HepG2 (cell line): ENCODE results near the gene CMTM1. TPM values are rescaled to one million over a fixed set of nuclear protein-coding genes. Genes with fewer than 3 reads are reported as not detected.
"Not testable (repeated sequence)": the region's sequence is repeated elsewhere in the genome, so short reads cannot be mapped to it uniquely, and the experiment has no call there.

Experiments used
- ATAC-seq: fragments of 200-7000 bp; cut with Tn5 transposase; 3 replicates; pipeline ENCODE4 v1.9.1; 2020; ENCODE audit warnings: mild to moderate bottlenecking, moderate library complexity
- BruUV-seq: library from RNA; stranded (reverse); fragments of 400-500 nt; replicated peaks from 2 replicates; lab custom pipeline; 2021; lab: Mats Ljungman, UMichigan
- CTCF ChIA-PET: fragments of 300-600 bp; formaldehyde crosslinking; extraction: SDS; loops from one replicate; lab custom pipeline; 2021; ENCODE audit warnings: low total read pairs, inconsistent platforms, low intra/inter-chr PET ratio; lab: Yijun Ruan, JAX
- POLR2A ChIA-PET: fragments of 350-600 bp; sonication (Branson Sonifier 250); formaldehyde crosslinking; loops from one replicate; lab custom pipeline; 2020; ENCODE audit warnings: antibody characterized with exemption, inconsistent platforms; lab: Yijun Ruan, JAX
- DNase-seq: peaks from one replicate; pipeline ENCODE4 v3.0.0-alpha.2; 2015; ENCODE audit warnings: low spot score
- FAIRE-seq: peaks from 3 replicates; lab custom pipeline; 2011; peaks lifted over from hg19 to GRCh38; lab: Jason Lieb, UNC
- H2AFZ ChIP-seq: one replicate; pipeline ENCODE4 v1.6.1; 2011; ENCODE audit warnings: low read length, inconsistent platforms
- H3K27ac ChIP-seq: fragments of 300-600 bp; 3 replicates; pipeline ENCODE4 v1.8.0; 2011; ENCODE audit warnings: mixed run types, mild to moderate bottlenecking, mixed read lengths, low read length, inconsistent platforms; ENCODE audit not compliant: insufficient read depth; ENCODE audit errors: extremely low read length
- H3K27me3 ChIP-seq, 2 experiments: fragments of 200-600 bp in 1 of 2; 2 replicates in 1 of 2; 3 replicates in 1 of 2; pipeline versions ENCODE4 v1.6.0 to v1.8.0; 2011; ENCODE audit warnings: low read length in 2 of 2, mild to moderate bottlenecking in 2 of 2, moderate library complexity in 2 of 2, inconsistent platforms in 1 of 2; ENCODE audit not compliant: insufficient read depth in 2 of 2, control insufficient read depth in 1 of 2
- H3K36me3 ChIP-seq, 2 experiments: fragments of 200-600 bp in 1 of 2; replicated peaks in 1 of 2; 2 replicates in 1 of 2; 3 replicates in 1 of 2; pipeline versions ENCODE4 v1.5.1 to v1.8.0; 2011; ENCODE audit warnings: low read length in 2 of 2, inconsistent platforms in 1 of 2; ENCODE audit not compliant: insufficient read depth in 2 of 2, control insufficient read depth in 1 of 2
- H3K4me1 ChIP-seq: 2 replicates; pipeline ENCODE4 v1.5.1; 2012; ENCODE audit warnings: low read length, inconsistent platforms; ENCODE audit not compliant: insufficient read depth
- H3K4me2 ChIP-seq: 2 replicates; pipeline ENCODE4 v1.6.0; 2011; ENCODE audit warnings: low read depth, low read length, inconsistent platforms
- H3K4me3 ChIP-seq, 3 experiments: fragments of 200-600 bp in 1 of 3; sonication (generic), shearing (Covaris generic) in 1 of 3; replicated peaks in 1 of 3; 2 replicates each; pipeline ENCODE4 v1.5.1; 2011 to 2016; ENCODE audit warnings: low read length in 3 of 3, inconsistent platforms in 2 of 3, low read depth in 2 of 3, mild to moderate bottlenecking in 2 of 3, control low read depth in 1 of 3, mixed read lengths in 1 of 3; ENCODE audit not compliant: insufficient read depth in 1 of 3
- H3K79me2 ChIP-seq: one replicate; pipeline ENCODE4 v1.6.1; 2011; ENCODE audit warnings: low read length, inconsistent platforms; ENCODE audit not compliant: insufficient read depth
- H3K9ac ChIP-seq: 2 replicates; pipeline ENCODE4 v1.6.0; 2011; ENCODE audit warnings: mild to moderate bottlenecking, low read depth, low read length, inconsistent platforms; ENCODE audit not compliant: insufficient read depth
- H3K9me3 ChIP-seq: 2 replicates; pipeline ENCODE4 v1.5.1; 2012; ENCODE audit warnings: mild to moderate bottlenecking, low read length
- H4K20me1 ChIP-seq: 2 replicates; pipeline ENCODE4 v1.6.0; 2011; ENCODE audit warnings: inconsistent platforms, mild to moderate bottlenecking, low read length, moderate library complexity; ENCODE audit not compliant: insufficient read depth
- DMAP1 ChIP-seq: IDR thresholded peaks from 2 replicates; pipeline ENCODE4 v1.6.1; 2016
- MEF2D ChIP-seq: sonication (generic); formaldehyde crosslinking; IDR thresholded peaks from 2 replicates; pipeline ENCODE4 v1.5.1; 2020; ENCODE audit warnings: mild to moderate bottlenecking, missing genetic modification reagents
- NCOR1 ChIP-seq: fragments of 200-600 bp; sonication (generic); IDR thresholded peaks from 2 replicates; pipeline ENCODE4 v1.7.0; 2017; ENCODE audit warnings: antibody characterized with exemption, low read length, borderline replicate concordance
- RBFOX2 ChIP-seq: fragments of 200-400 bp; formaldehyde crosslinking; IDR thresholded peaks from 2 replicates; pipeline ENCODE4 v1.6.1; 2017; ENCODE audit warnings: low read depth, mild to moderate bottlenecking, low read length
- WGBS: methylation state at CpG from one replicate; pipeline ENCODE4 v1.1.6; 2017; ENCODE audit warnings: low lambda C conversion rate; 5-methylcytosine and 5-hydroxymethylcytosine counted together
- in situ Hi-C: cut with HindIII; loops from 2 replicates; pipeline ENCODE4 v1.10.0; 2017; ENCODE audit warnings: low pct_unique_long_range_greater_than_20kb; ENCODE audit not compliant: extremely low pct_ligation_motif_present
- intact Hi-C: fragments of 100-400 bp; cut with micrococcal nuclease; formaldehyde crosslinking; loops from one replicate; pipeline ENCODE4 v1.10.0; 2022; ENCODE audit not compliant: unreplicated experiment
- polyA plus RNA-seq, 8 experiments: library from polyadenylated mRNA; depleted of rRNA in 3 of 8; stranded (reverse) in 7 of 8; unstranded in 1 of 8; fragments of >200 nt; fragmentation: Illumina TruSeq in 4 of 8; extraction: Trizol in 4 of 8; gene quantifications; 2 replicates each; pipeline versions ENCODE4 v1.2.1 to v1.2.3, GENCODE V29; 2011 to 2016; ENCODE audit warnings: low read depth in 4 of 8, missing spikeins in 1 of 8, mixed read lengths in 1 of 8; ENCODE audit not compliant: insufficient read depth in 1 of 8
- total RNA-seq, 5 experiments: library from RNA; depleted of rRNA; stranded (reverse); fragments of >200 nt; fragmentation: Illumina TruSeq; extraction: Trizol; gene quantifications; 2 replicates each; pipeline ENCODE4 v1.2.3, GENCODE V29; 2016; ENCODE audit warnings: low read depth in 1 of 5

Gene CMTM1
- total and polyA plus RNA-seq, 2 of the 13 experiments (the other 11 are each of a cell fraction or from before 2014, with no cell fraction given) = 1.7 to 2.9 TPM

- TF ChIP-seq MEF2D (CRISPR knock-in tag) (no peak), NCOR1 (no peak)
Observed at GRCh38 chr16:66562986-66563385, 3.3 kb upstream of the CMTM1 start (continued).

- intact Hi-C loops = no loop called here
- WGBS = 98% methylated on average over 2 of the region's 2 CpGs
- H3K4me2 ChIP-seq = no peak overlapping the region
- no peak overlapping the region for H2AFZ ChIP-seq
- H3K27ac ChIP-seq = no peak overlapping the region
- ATAC-seq (no peak), FAIRE-seq (no peak), DNase-seq (no peak)
- no TSS peak for BruUV-seq
- CTCF ChIA-PET = interaction anchor here (1.5 kb wide), 1 partner anchor 41 kb away, joined by 5 read pairs; no protein-coding TSS in a partner anchor
- no peaks in the 10 kb centered on the region for H3K27me3 ChIP-seq
- H3K36me3 ChIP-seq = peaks cover 8 to 41% of the 10 kb centered on the region in 2 experiments; a peak in 4 of 5 replicates
- 0 out of 2 replicates have a peak, but pooled peaks cover 2% of the 10 kb centered on the region for H4K20me1 ChIP-seq
- no peak overlapping the region for H3K4me3 ChIP-seq
- H3K4me1 ChIP-seq = peaks cover 8% of the 10 kb centered on the region
- no peak overlapping the region for H3K9ac ChIP-seq
- H3K9me3 ChIP-seq = no peaks in the 10 kb centered on the region
- POLR2A ChIA-PET = interaction anchor here (2.9 kb wide), 1 partner anchor 11 kb away, joined by 18 read pairs; the partner anchor contains the start of gene CKLF
- in situ Hi-C loops = no loop called here
- H3K79me2 ChIP-seq = peaks cover 3% of the 10 kb centered on the region
- TF ChIP-seq RBFOX2 (0 out of 2 replicates have a peak, but pooled peaks have one; percentile 29), DMAP1 (no peak)
- TF ChIP-seq, all 625 proteins: peak for 1
Observed at GRCh38 chr16:66563574-66564334, 2.5 kb upstream of the CMTM1 start.

- H4K20me1 ChIP-seq, DNase-seq, H3K27me3 ChIP-seq, H3K9ac ChIP-seq, H2AFZ ChIP-seq, intact Hi-C loops, in situ Hi-C loops, H3K4me1 ChIP-seq, H3K4me2 ChIP-seq, POLR2A ChIA-PET, FAIRE-seq, H3K9me3 ChIP-seq, CTCF ChIA-PET, H3K4me3 ChIP-seq, H3K27ac ChIP-seq, H3K79me2 ChIP-seq, BruUV-seq, ATAC-seq: not testable (repeated sequence)
- 97% methylated on average over 3 of the region's 3 CpGs for WGBS
- H3K36me3 ChIP-seq = peaks cover 5 to 20% of the 10 kb centered on the region in 2 experiments; a peak in 4 of 5 replicates
Observed at GRCh38 chr16:66567270-66567669, 1.0 kb downstream of the CMTM1 start.
